ENCODE measurements around the gene SLC12A3.

The SLC12A3 gene

GRCh38 chr16:56923481-56924091, 58.6 kb downstream of the SLC12A3 start:
- no peaks in the 10 kb centered on the region for H3K36me3 ChIP-seq (ENCODE audit: insufficient read depth, low read length)
- TF ChIP-seq EZH2 (IDR thresholded peaks at IDR 0.05; ENCODE audit: borderline replicate concordance, low read depth, low read length, severe bottlenecking), result no peak
- no peak for TF ChIP-seq CTCF (IDR thresholded peaks at IDR 0.05; ENCODE audit: borderline replicate concordance, extremely low read depth, low read length, poor library complexity, severe bottlenecking)
- H3K4me1 ChIP-seq (ENCODE audit: insufficient read depth, low read length), result peaks cover 10% of the 10 kb centered on the region
- H3K9me3 ChIP-seq (ENCODE audit: insufficient read depth, low read length, severe bottlenecking), result no peaks in the 10 kb centered on the region
- no peaks in the 10 kb centered on the region for H3K27me3 ChIP-seq (ENCODE audit: insufficient read depth, low read length, poor library complexity)
- DNase-seq (no peak), ATAC-seq (ENCODE audit: insufficient read depth, low read depth) (no peak)
- H3K4me3 ChIP-seq (ENCODE audit: low read depth in 1 of 2, low read length in 2 of 2), result no peak overlapping the region
- no peak overlapping the region for H2AFZ ChIP-seq (ENCODE audit: low read depth, low read length)
- no peak overlapping the region for H3K4me2 ChIP-seq (ENCODE audit: insufficient read depth, low read length)
- H3K9ac ChIP-seq (ENCODE audit: low read depth, low read length), result no peak overlapping the region
- no peak overlapping the region for H3K27ac ChIP-seq (ENCODE audit: low read length)
- no peaks in the 10 kb centered on the region for H4K20me1 ChIP-seq (ENCODE audit: insufficient read depth, low read length)
- no peaks in the 10 kb centered on the region for H3K79me2 ChIP-seq (ENCODE audit: insufficient read depth, low read length)

- no peak overlapping the region for H3K4me2 ChIP-seq (ENCODE audit: insufficient read depth, low read length)
- ATAC-seq (ENCODE audit: insufficient read depth, low read depth), result no peak
- H3K4me3 ChIP-seq (ENCODE audit: low read depth in 1 of 2, low read length in 2 of 2), result no peak overlapping the region
- TF ChIP-seq EZH2 (IDR thresholded peaks at IDR 0.05; ENCODE audit: borderline replicate concordance, low read depth, low read length, severe bottlenecking) (no peak), CTCF (IDR thresholded peaks at IDR 0.05; ENCODE audit: borderline replicate concordance, extremely low read depth, low read length, poor library complexity, severe bottlenecking) (no peak)
- H2AFZ ChIP-seq (ENCODE audit: low read depth, low read length), result no peak overlapping the region
- peaks cover 20% of the 10 kb centered on the region for H3K4me1 ChIP-seq (ENCODE audit: insufficient read depth, low read length)
- H3K9me3 ChIP-seq (ENCODE audit: insufficient read depth, low read length, severe bottlenecking), result no peaks in the 10 kb centered on the region
- no peak for DNase-seq
- H3K9ac ChIP-seq (ENCODE audit: low read depth, low read length), result no peak overlapping the region
- no peaks in the 10 kb centered on the region for H3K27me3 ChIP-seq (ENCODE audit: insufficient read depth, low read length, poor library complexity)
- H3K36me3 ChIP-seq (ENCODE audit: insufficient read depth, low read length), result peaks cover 4% of the 10 kb centered on the region; the same call in 1 of the 2 replicates
- H3K27ac ChIP-seq (ENCODE audit: low read length), result no peak overlapping the region
- H4K20me1 ChIP-seq (ENCODE audit: insufficient read depth, low read length), result no peaks in the 10 kb centered on the region
- H3K79me2 ChIP-seq (ENCODE audit: insufficient read depth, low read length), result peaks cover 5% of the 10 kb centered on the region
Measured at GRCh38 chr16:56927471-56927870, 62.5 kb downstream of the SLC12A3 start.

- Histone ChIP-seq H3K4me1 (ENCODE audit: insufficient read depth, low read length) (peaks cover 38% of the 10 kb centered on the region), H3K36me3 (ENCODE audit: insufficient read depth, low read length) (peaks cover 9% of the 10 kb centered on the region; the same call in 1 of the 2 replicates), H3K27ac (ENCODE audit: low read length) (no peak overlapping the region), H3K27me3 (ENCODE audit: insufficient read depth, low read length, poor library complexity) (no peaks in the 10 kb centered on the region), H3K79me2 (ENCODE audit: insufficient read depth, low read length) (peaks cover 27% of the 10 kb centered on the region), H2AFZ (ENCODE audit: low read depth, low read length) (no peak overlapping the region), H3K9me3 (ENCODE audit: insufficient read depth, low read length, severe bottlenecking) (no peaks in the 10 kb centered on the region), H3K9ac (ENCODE audit: low read depth, low read length) (no peak overlapping the region), H3K4me2 (ENCODE audit: insufficient read depth, low read length) (no peak overlapping the region), H3K4me3 (ENCODE audit: low read depth in 1 of 2, low read length in 2 of 2) (no peak overlapping the region), H4K20me1 (ENCODE audit: insufficient read depth, low read length) (peaks cover 9% of the 10 kb centered on the region; the same call in 1 of the 2 replicates)
- ATAC-seq (ENCODE audit: insufficient read depth, low read depth) (no peak), DNase-seq (no peak)
- TF ChIP-seq EZH2 (IDR thresholded peaks at IDR 0.05; ENCODE audit: borderline replicate concordance, low read depth, low read length, severe bottlenecking), result no peak
- TF ChIP-seq CTCF (IDR thresholded peaks at IDR 0.05; ENCODE audit: borderline replicate concordance, extremely low read depth, low read length, poor library complexity, severe bottlenecking), result no peak
Measured at GRCh38 chr16:56929639-56930038, 64.6 kb downstream of the SLC12A3 start.
